Right lobe of liver (tissue), 4 donors: ENCODE results near the gene TRIM4.

Source experiments
- CTCF ChIP-seq, 4 donors: fragments of 200-600 bp in 3 of 4; fragments of 450-650 bp in 1 of 4; IDR thresholded peaks; one replicate each; pipeline versions ENCODE4 v1.5.1 to v1.8.0; 2016 to 2022; ENCODE audit warnings: antibody characterized with exemption in 4 of 4, mild to moderate bottlenecking in 2 of 4
- POLR2A ChIP-seq: fragments of 450-650 bp; IDR thresholded peaks from one replicate; pipeline ENCODE4 v1.6.1; 2017; ENCODE audit warnings: antibody characterized with exemption, mild to moderate bottlenecking
- donor health status: DM: no; HTN: no; CAD: no.
- donor health status: DM: no; HTN: no; CAD: no.
- donor health status: DM: no; HTN: yes; CAD: no.

GRCh38 chr7:99919814-99920112 lies 433 bp upstream of the TRIM4 start:
- TF ChIP-seq CTCF (IDR thresholded peaks at IDR 0.05) (no peak), POLR2A (no peak)
